ENCODE measurements around the gene HOXC11.

DNA sequence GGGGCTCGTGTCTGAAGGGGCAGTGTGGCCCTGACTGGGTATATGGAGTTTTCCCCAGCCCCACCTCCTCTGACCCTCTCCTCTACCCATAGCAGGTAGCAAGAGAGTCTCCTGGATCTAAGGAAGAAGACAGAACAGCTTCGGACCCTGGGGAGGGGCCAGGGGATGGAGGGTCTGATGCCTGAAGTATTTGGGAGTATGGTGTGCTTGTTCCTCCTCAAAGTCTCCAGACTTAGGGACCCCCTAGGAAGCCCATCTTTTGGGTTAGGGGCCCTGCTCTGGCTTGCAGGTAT lies 35.3 kb downstream of the HOXC11 start:
- TF ChIP-seq, protein P1, sequence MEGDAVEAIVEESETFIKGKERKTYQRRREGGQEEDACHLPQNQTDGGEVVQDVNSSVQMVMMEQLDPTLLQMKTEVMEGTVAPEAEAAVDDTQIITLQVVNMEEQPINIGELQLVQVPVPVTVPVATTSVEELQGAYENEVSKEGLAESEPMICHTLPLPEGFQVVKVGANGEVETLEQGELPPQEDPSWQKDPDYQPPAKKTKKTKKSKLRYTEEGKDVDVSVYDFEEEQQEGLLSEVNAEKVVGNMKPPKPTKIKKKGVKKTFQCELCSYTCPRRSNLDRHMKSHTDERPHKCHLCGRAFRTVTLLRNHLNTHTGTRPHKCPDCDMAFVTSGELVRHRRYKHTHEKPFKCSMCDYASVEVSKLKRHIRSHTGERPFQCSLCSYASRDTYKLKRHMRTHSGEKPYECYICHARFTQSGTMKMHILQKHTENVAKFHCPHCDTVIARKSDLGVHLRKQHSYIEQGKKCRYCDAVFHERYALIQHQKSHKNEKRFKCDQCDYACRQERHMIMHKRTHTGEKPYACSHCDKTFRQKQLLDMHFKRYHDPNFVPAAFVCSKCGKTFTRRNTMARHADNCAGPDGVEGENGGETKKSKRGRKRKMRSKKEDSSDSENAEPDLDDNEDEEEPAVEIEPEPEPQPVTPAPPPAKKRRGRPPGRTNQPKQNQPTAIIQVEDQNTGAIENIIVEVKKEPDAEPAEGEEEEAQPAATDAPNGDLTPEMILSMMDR (conservative IDR thresholded peaks at IDR 0.05), result no peak
- no peak for TF ChIP-seq EZH2 (IDR thresholded peaks at IDR 0.05; ENCODE audit: low read depth)
